KOPT-K1 (cell line): Measurements from ENCODE around the gene TSPAN5.

ENCODE experiments used
- H3K27ac ChIP-seq: fragments of 200-600 bp; sonication (generic); 2 replicates; pipeline ENCODE4 v1.5.1; 2016; ENCODE audit warnings: antibody characterized with exemption, mild to moderate bottlenecking, low read depth, low read length; ENCODE audit not compliant: poor library complexity, severe bottlenecking
- H3K36me3 ChIP-seq: fragments of 200-600 bp; sonication (generic); 2 replicates; pipeline ENCODE4 v1.5.1; 2017; ENCODE audit warnings: antibody characterized with exemption, mild to moderate bottlenecking, low read length, moderate library complexity; ENCODE audit not compliant: insufficient read depth
- H3K9me3 ChIP-seq: fragments of 200-600 bp; sonication (generic); 2 replicates; pipeline ENCODE4 v1.5.1; 2017; ENCODE audit warnings: antibody characterized with exemption, low read length, mild to moderate bottlenecking; ENCODE audit not compliant: insufficient read depth, poor library complexity, severe bottlenecking

TSPAN5 gene

DNA sequence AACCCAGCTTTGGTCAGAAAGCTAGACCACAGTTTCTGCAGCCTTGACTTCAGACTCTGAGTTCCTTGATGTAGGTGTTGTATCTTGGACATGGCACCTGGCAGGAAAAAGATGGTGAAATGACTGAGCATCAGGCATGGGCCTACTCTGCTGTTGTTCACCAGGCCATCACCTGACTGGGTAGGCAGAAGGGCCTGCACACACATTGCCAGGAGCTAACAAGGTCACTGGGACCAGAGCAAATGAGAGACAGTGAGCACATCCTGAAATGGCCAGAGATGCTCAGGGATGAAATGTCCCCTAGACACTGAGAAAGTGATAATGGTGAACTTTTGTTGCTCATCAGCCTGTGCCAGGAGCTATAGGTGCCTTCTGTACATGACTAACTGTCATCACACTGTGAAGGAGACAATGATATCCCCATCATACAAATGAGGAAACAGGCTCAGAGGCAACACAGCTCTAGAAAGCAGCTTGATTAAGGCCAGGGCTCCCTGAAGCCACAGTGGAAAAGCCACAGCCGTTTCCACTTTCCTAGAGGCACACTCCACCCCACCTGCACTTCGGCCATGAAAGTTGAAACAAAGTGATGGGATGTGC, 128.3 kb downstream of the TSPAN5 start:
- H3K27ac ChIP-seq: no peak overlapping the region
- no peaks in the 10 kb centered on the region for H3K36me3 ChIP-seq
- no peaks in the 10 kb centered on the region for H3K9me3 ChIP-seq

DNA sequence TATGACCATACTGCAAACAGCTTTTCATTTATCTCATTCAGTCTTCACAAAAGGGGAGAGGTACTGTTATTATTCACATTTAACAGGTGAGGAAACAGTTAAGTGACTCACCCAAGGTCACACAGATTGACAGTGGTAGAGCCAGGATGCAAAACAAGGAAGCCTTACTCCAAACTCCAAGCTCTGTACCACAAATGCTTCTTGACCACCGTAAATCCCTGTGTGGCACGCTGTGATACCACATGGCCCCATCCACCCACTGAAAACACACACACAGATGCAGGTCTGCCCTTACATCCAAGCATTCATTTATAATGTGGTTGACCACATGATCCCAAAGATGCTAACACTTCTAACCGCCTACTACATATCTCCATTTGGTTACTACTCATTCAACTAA, 129.5 kb downstream of the TSPAN5 start:
- Histone ChIP-seq H3K36me3 (no peaks in the 10 kb centered on the region), H3K9me3 (no peaks in the 10 kb centered on the region), H3K27ac (no peak overlapping the region)

DNA sequence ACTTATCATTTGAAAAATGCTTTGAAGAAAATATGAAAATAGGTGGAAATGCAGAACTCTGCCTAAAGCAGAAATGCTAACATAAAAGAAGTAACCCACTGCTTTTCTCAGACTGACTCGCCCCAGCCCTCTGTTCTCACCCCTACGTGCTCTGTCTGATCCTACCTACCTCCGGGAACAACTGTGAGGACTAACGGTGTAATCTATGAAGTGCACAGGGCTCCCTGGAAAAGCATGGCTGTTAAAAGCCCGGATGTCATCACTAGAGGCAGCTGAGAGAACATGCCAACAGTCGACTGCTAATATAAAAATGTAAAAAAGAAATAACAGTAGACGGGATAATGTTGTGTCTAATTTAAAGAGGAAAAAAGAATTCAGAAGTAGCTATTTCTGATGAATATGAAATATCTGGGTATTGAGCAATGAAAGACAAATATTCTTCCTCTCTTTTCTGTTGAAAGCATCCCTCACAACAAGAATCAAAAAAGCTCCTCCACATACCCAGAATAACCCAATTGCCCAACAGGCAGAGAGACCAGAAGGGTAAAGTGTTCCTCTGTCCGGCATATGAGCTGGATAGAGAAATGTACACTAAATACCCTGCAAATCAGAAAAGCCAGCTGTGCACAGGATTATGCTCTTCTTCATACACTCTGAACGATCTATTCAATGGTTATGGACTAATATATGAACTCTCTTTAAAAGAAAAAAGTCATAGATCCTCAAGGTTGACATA, 130.7 kb downstream of the TSPAN5 start:
- Histone ChIP-seq H3K27ac (no peak overlapping the region), H3K9me3 (no peaks in the 10 kb centered on the region), H3K36me3 (no peaks in the 10 kb centered on the region)

DNA sequence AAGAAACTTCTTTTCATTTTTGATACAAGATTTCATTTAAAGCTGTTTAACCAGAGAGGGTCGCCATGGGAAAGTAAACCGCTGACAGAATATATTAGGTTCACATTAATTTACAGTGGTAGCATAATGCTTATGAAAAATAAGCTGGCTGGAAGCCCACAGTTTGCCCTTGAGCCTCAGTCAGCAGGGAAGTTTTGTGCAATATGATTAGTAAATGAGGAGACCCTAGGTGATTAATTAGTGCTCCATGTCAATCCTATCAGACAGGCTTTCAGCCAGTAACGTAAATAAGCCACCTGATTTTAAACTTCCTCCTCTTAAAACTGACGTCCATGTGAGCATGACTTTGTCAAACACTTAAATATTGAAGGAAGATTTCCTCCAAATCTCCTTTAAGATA, 134.2 kb downstream of the TSPAN5 start:
- no peaks in the 10 kb centered on the region for H3K9me3 ChIP-seq
- H3K27ac ChIP-seq: no peak overlapping the region
- no peaks in the 10 kb centered on the region for H3K36me3 ChIP-seq

DNA sequence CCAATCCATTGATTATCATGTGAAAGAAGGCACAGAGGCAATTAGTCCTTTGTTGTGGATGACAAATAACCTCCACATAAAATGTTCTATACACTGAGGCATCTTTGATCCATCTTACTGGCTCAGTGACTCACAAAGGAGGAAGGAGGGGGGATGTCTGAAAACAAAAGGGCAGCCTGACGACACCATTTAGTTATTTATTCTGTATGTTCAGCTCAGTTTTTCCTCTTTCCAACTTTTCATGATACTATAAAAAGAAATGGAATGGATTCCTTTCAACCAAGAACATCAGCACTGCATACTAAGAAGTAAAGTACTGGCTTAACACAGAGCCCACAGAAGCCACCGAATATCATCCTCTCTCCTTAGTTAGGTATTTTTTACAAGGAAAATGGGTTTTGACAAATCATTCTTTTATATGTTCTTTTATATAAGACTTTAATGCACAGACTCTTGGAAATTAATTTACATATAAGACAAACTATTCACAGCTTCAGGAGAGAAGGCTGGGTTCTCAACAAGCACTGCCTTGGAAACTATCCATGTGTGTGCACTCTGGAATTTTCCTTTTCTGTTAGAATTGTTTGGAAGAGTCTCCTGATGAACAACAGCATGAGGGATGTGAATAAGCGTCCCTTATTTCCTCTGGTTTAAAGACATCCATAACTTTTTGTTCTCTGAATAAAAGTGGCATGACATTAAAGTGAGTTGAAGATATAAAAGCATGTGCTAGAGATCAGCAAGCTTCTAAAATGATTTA, 135.6 kb downstream of the TSPAN5 start:
- Histone ChIP-seq H3K9me3 (no peaks in the 10 kb centered on the region), H3K27ac (no peak overlapping the region), H3K36me3 (no peaks in the 10 kb centered on the region)

DNA sequence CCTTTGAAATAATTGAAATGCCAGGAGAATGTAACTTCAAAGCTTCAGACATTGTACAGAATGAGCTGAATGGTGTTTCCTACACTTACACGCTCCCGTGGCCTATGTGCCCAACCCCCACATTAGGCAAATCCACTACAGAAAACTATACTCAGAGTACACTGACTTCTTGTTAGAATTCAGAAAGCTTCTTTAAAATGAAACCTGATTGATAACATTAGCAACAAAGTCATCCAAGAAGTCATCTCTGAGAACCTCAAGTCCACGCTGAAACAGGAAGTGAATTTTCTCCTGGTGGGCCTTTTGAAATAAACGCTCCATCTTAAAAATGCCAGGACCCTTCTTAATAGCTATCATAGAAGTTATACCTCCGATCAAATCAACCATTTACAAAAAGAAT, 136.3 kb downstream of the TSPAN5 start:
- no peaks in the 10 kb centered on the region for H3K36me3 ChIP-seq
- no peak overlapping the region for H3K27ac ChIP-seq
- no peaks in the 10 kb centered on the region for H3K9me3 ChIP-seq

DNA sequence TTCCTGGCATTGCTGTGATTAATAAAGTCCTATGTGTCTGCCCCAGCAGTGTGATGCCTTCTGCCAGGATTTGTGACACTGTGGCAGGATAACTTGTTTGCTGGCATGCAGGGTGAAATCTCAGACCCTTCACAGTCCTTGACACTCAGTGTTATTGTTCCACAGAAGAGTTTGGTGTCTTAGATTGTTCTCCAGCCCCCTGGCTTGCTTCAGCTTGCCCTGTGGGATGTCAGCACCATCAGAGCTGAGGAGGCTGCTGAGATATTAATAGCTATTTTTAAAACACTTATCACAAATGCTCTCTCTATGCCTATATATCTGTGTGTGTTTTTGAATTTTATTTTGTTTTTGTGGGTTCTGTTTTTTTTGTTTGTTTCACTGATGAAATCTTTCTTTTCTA, 136.9 kb downstream of the TSPAN5 start:
- H3K9me3 ChIP-seq: no peaks in the 10 kb centered on the region
- no peak overlapping the region for H3K27ac ChIP-seq
- H3K36me3 ChIP-seq: no peaks in the 10 kb centered on the region

DNA sequence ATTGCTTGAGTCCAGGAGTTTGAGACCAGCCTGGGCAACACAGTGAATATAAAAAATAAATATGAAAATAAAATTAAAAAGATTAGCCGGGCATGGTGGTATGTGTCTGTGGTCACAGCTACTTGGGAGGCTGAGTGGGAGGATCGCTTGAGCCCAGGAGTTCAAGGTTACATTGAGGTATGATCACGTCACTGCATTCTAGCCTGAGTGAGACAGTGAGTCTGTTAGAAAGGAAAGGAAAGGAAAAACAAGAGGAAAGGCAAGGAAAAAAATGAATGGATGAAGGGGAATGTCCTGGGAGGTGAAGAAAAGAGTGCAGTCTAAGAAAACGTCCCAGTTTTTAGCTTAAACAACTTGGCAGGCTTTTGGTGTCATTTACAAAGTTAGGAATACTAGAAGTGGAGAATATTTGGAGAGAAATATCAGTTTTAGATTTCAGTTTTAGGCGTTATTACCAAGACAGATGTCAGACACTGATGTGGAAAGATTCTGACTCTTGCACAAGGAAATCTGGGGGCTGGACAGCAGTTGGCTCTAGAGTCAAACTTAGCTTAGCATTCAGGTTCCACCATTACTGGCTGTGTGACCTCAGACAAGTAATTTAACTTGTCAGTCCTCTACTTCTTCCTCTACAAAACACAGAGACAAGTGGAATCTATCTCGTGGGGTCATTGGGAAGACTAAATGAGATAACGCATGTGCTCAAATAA, 139.0 kb downstream of the TSPAN5 start:
- no peak overlapping the region for H3K27ac ChIP-seq
- no peaks in the 10 kb centered on the region for H3K9me3 ChIP-seq
- H3K36me3 ChIP-seq: no peaks in the 10 kb centered on the region

DNA sequence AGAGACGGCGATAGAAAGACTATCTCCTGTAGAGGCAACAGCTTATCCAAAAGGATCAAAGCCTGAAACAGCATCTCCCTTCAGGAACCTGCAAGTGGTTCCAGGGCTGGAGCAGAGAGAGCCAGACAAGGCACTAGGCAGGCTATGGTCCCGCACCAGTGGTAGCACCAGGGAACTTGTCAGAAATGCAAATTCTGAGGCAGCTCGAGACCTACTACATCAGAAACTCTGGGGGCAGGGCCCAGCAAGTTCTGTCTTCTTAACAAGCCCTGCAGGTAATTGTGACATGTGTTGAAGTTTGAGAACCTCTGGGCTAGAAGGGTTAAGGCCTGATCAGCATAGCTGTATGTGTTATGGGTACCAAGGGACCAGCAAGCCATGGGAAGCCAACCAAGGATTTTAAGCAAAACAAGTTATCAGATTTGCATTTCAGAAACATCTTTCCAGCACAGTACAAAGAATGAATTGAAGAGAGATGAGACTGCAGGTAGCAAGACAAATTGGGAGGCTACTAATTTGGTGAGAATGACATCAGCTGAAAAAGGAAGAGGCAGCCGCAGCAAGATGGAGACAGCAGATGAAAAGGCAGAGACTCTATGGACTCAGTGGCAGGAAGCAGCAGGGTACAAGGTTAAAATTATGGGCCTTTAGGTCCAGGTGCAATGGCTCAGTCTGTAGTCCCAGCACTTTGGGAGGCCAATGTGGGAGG, 139.7 kb downstream of the TSPAN5 start:
- H3K27ac ChIP-seq: peak overlapping the region; percentile 21

DNA sequence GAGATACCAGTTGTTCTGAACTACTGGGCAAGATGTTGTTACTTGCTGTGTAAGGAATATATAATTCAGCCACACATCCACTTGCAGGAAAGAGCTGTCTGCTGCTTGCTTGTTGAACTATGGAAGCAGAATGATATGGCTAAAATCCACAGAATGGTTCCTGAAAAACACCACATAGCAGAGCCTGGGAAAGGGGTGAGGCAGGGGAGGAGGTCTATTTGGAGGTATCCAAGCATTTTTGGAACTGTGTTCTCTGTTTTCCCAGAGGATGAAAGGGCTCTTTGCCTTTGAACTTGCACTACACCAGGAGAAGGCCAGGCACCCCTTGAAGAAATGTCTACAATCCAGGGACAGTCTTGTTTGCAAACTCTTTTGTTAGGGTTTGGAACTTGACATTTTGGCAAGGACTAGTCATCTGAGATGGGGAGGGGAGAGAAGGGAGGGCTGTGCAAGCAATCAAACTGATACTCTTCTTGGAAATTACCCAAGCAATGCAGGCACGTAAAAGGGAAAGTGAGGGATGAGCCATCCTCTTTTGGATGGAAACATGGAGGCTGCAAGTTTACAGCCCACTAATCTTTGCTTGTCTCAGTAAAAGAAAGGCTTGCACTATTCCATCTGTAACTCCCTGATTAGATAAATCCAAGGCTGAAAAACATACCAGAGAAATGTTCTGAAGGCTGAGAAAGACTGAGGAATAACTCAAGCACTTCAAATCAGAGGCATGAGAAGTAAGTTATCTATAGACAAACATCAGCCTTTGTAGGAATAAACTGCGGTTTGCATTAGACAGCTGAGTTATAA, 141.0 kb downstream of the TSPAN5 start:
- H3K27ac ChIP-seq: no peak overlapping the region
- H3K9me3 ChIP-seq: no peaks in the 10 kb centered on the region
- H3K36me3 ChIP-seq: no peaks in the 10 kb centered on the region

More for the DNA sequence above, 139.7 kb downstream of the TSPAN5 start:
- H3K36me3 ChIP-seq: no peaks in the 10 kb centered on the region
- no peaks in the 10 kb centered on the region for H3K9me3 ChIP-seq

DNA sequence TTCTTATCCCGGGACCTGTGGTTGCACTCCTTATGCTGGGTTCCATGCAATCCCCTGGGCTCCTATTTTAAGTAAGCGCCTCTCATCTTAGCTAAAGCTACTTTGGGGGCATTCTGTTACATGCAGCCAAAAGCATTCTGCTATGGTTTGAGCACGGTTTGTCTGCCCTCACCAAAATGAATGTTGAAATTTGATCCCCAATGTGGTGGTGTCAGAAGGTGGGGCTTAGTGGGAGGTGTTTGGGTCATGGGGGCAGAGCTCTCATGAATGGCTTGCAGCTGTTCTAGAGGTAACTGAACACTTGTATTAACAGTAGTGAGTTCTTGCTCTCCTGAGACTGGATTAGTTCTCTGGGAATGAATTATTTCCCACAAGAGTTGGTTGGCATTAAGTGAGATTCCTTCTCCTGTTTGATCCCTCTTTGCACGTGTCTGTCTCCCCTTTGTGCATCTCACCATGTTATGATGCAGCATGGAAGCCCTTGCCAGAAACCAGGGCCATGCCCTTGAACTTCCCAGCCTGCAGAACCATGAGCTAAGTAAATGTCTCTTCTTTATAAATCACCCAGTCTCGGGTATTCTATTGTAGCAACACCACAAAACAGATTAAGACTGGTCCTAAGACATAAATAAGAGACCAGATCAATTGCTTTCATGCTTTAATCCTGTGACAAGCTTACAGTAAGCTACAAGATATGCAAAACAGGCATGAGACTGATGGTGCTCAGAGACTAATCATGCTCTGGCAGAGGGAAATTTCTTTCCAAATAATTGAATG, 141.8 kb downstream of the TSPAN5 start:
- no peaks in the 10 kb centered on the region for H3K36me3 ChIP-seq
- H3K27ac ChIP-seq: no peak overlapping the region
- H3K9me3 ChIP-seq: no peaks in the 10 kb centered on the region

DNA sequence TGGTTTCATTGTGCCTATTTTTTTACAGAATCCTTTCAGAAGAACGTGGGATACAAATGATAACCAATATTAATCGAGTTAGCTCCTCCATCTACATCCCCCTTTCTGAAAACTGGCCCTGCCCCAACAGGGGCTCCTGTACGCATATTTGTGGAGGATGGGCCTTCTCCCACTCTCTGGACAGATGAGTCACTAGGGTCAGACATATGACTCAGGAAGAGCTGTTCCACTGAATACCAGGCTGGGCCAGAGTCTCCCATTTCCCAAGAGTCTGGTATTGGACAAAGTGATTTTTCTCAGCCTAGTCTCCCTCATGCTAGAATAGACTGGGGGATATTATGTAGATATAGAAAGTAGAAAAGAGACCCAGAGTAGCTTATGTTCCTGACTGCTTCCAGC, 142.4 kb downstream of the TSPAN5 start:
- Histone ChIP-seq H3K27ac (no peak overlapping the region), H3K36me3 (no peaks in the 10 kb centered on the region), H3K9me3 (no peaks in the 10 kb centered on the region)

DNA sequence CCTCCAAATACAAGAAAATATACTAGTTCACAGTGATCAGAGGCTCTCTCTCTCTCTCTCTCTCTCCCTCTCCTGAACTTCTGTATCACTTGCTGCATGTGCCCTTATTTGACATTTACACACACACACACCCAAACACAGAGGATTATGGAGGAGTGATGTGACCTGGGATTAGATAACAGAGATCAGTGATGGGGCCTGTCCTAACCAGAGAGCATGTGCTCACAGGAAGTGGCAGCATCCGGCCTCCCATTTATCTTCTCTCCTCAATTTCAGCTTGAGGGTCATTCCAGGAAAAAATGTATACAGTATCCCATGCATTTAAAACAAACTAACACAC, 143.0 kb downstream of the TSPAN5 start:
- no peak overlapping the region for H3K27ac ChIP-seq

More for the DNA sequence above, 143.0 kb downstream of the TSPAN5 start:
- Histone ChIP-seq H3K36me3 (no peaks in the 10 kb centered on the region), H3K9me3 (no peaks in the 10 kb centered on the region)
